22Rv1 (cell line): ENCODE measurements around the gene HDAC2.

Experiments
- CTCF ChIP-seq: fragments of 450-650 bp; IDR thresholded peaks from 2 replicates; pipeline ENCODE4 v1.5.1; 2017; ENCODE audit warnings: mild to moderate bottlenecking
- ZFX ChIP-seq: fragments of 450-650 bp; IDR thresholded peaks from 2 replicates; pipeline ENCODE4 v1.6.1; 2017; ENCODE audit warnings: antibody characterized with exemption, borderline replicate concordance

- TF ChIP-seq CTCF = peak; percentile 94
- TF ChIP-seq ZFX = no peak
These were observed 24.0 kb upstream of the HDAC2 start for GRCh38 chr6:113994934-113995342.
